Measurements from ENCODE around the gene TRMT13. TPM values are rescaled to one million over a fixed set of nuclear protein-coding genes. Genes with fewer than 3 reads are reported as not detected.

The TRMT13 gene, protein sequence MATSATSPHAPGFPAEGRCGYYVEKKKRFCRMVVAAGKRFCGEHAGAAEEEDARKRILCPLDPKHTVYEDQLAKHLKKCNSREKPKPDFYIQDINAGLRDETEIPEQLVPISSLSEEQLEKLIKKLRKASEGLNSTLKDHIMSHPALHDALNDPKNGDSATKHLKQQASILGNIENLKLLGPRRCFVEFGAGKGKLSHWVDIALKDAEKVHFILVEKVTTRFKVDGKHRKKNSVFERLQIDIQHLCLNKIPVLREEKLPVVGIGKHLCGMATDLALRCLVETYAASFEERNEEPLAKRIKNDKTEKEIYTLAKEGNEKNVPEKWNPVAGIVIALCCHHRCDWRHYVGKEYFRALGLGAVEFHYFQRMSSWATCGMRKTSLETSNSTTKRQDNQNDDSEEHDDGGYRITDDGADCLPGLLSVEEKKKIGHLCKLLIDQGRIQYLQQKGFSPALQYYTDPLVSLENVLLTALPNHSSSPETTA
- total RNA-seq (2022): 12.6 and 14.5 TPM in 2 replicates
- Bru-seq, nascent RNA: percentile 78 among the genes with signal in this experiment
- BruChase-seq, experiment 1, labeled RNA remaining after a 2-hour chase: percentile 85 among the genes with signal in this experiment
- percentile 76 among the genes with signal in this experiment for BruChase-seq, experiment 2, labeled RNA remaining after a 6-hour chase
- long read RNA-seq, transcript TRMT13-202 (11 exons, 3,129 nt): major isoform, 5 of 17 reads
- long read RNA-seq, partial matches to known transcripts: 3 of 17 reads
- long read RNA-seq, other reads (novel, unspliced or antisense): 9 of 17 reads

GRCh38 chr1:100132566-100133477 lies at the start of gene TRMT13, which contains the start of gene SASS6:
Gene TRMT13, plus strand, starts transcription at chr1:100133163. Its CDS starts 6 bp downstream, at chr1:100133169.
Gene SASS6, minus strand, starts transcription at chr1:100132930. Its CDS starts 116 bp downstream, at chr1:100132814.
- Mint-ChIP-seq H3K4me3 (ENCODE audit: unreplicated experiment) (peak within 1 kb of the TSS; percentile 98), H3K36me3 (ENCODE audit: insufficient read depth, unreplicated experiment) (peaks cover 8% of the 10 kb centered on the region), H3K27ac (ENCODE audit: unreplicated experiment) (peak within 1 kb of the TSS; percentile 99), H3K27me3 (ENCODE audit: insufficient read depth, unreplicated experiment) (no peaks in the 10 kb centered on the region), H3K9me3 (ENCODE audit: unreplicated experiment) (no peaks in the 10 kb centered on the region), H3K4me1 (ENCODE audit: low read depth, unreplicated experiment) (no peaks in the 10 kb centered on the region)
- H3K4me3 ChIP-seq (ENCODE audit: low read depth, low read length): peak within 1 kb of the TSS; percentile 50
- H3K4me1 ChIP-seq: no peaks in the 10 kb centered on the region
- TF ChIP-seq CTCF (IDR thresholded peaks at IDR 0.05; ENCODE audit: insufficient read depth in 1 of 2, low read depth in 1 of 2, low read length in 1 of 2, severe bottlenecking in 1 of 2, unreplicated experiment in 1 of 2): no peak
- BruUV-seq (replicated peaks): no TSS peak
- H3K9me3 ChIP-seq: no peaks in the 10 kb centered on the region
- intact Hi-C loops (cut with micrococcal nuclease; ENCODE audit: unreplicated experiment): loop anchor here (2.0 to 10.0 kb wide), 5 partner anchors 94 to 328 kb away; partner anchors contain the start of genes CDC14A and RTCA
- ChIA-PET POLR2A (interaction anchor here (0.6 to 1.7 kb wide), 3 partner anchors 95 to 1133 kb away, joined by 5 to 12 read pairs (median 8); partner anchors contain the start of gene RTCA), CTCF (interaction anchor here (0.7 kb wide), 1 partner anchor 327 kb away, joined by 4 read pairs; no protein-coding TSS in a partner anchor)
- H3K27me3 ChIP-seq (replicated peaks; ENCODE audit: control insufficient read depth, insufficient read depth, low read length): no peaks in the 10 kb centered on the region
- H3K36me3 ChIP-seq (ENCODE audit: control insufficient read depth, insufficient read depth, low read length): no peaks in the 10 kb centered on the region
- DNase-seq: peak; percentile 91 to 95

- H3K36me3 ChIP-seq (ENCODE audit: control insufficient read depth, insufficient read depth, low read length): no peaks in the 10 kb centered on the region
- Mint-ChIP-seq H3K36me3 (ENCODE audit: insufficient read depth, unreplicated experiment) (peaks cover 35% of the 10 kb centered on the region), H3K4me3 (ENCODE audit: unreplicated experiment) (no peak overlapping the region), H3K27me3 (ENCODE audit: insufficient read depth, unreplicated experiment) (no peaks in the 10 kb centered on the region), H3K27ac (ENCODE audit: unreplicated experiment) (no peak overlapping the region), H3K9me3 (ENCODE audit: unreplicated experiment) (no peaks in the 10 kb centered on the region), H3K4me1 (ENCODE audit: low read depth, unreplicated experiment) (no peaks in the 10 kb centered on the region)
- intact Hi-C loops (cut with micrococcal nuclease; ENCODE audit: unreplicated experiment): no loop called here
- no TSS peak for BruUV-seq (replicated peaks)
- no peaks in the 10 kb centered on the region for H3K9me3 ChIP-seq
- ChIA-PET CTCF (no interaction called here), POLR2A (no interaction called here)
- no peaks in the 10 kb centered on the region for H3K27me3 ChIP-seq (replicated peaks; ENCODE audit: control insufficient read depth, insufficient read depth, low read length)
- no peak for DNase-seq
- H3K4me3 ChIP-seq (ENCODE audit: low read depth, low read length): no peak overlapping the region
- TF ChIP-seq CTCF (IDR thresholded peaks at IDR 0.05; ENCODE audit: insufficient read depth in 1 of 2, low read depth in 1 of 2, low read length in 1 of 2, severe bottlenecking in 1 of 2, unreplicated experiment in 1 of 2): no peak
- no peaks in the 10 kb centered on the region for H3K4me1 ChIP-seq
Observed at GRCh38 chr1:100087396-100087795, 45.6 kb upstream of the TRMT13 start.

Measured in Caco-2 (cell line).